Measurements from ENCODE around the gene METTL3. TPM values are rescaled to one million over a fixed set of nuclear protein-coding genes. Genes with fewer than 3 reads are reported as not detected.

METTL3 gene
- total RNA-seq, 1 experiment from 2014 or later: 43.3 TPM

DNA sequence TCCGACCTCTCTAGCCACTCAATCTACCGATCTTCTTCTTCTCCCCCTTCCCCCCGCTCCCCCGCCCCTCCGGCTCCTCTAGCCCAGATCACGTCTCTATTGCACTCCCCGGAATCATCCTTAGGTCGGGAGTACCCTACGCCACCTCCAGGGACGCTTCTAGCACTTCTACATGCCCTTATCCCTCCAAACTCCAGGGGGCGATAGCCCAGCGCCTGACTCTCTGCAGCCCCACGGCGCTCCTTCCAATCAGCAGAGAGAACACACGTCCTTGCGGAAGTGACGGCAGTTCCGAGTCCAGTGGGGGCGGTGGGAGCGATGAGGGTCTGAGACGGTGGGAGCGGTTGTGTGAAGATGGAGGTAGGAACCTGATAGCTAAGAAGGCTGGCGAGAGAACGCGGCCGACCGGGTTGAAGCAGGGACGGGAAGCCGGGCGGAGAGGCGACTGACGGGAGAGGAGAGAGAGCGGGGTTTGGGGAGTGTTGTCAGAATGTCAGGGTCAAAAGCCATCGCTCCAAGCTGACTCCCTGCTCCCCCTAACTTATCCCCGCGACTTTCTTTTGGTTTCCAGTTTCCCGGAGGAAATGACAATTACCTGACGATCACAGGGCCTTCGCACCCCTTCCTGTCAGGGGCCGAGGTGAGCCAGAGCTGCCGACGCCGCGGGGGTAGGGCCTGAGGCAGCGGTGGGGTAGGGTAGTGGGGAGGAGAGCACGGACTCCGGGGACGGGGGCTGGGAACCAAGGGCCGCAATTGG, 34.0 kb downstream of the METTL3 start, which contains the start of the genes RAB2B and TOX4:
Gene RAB2B (minus strand): TSS at position 35 of the 757 bp plus-strand sequence. CDS start 87 bp downstream, outside the sequence.
Gene TOX4 (plus strand): TSS at position 271 of the 757 bp plus-strand sequence. CDS start 84 bp downstream, at position 355.
- no TSS peak for BruUV-seq (replicated peaks)
- H3K27ac ChIP-seq (ENCODE audit: low read length): peak within 1 kb of the TSS; percentile 88
- H3K4me3 ChIP-seq (ENCODE audit: low read depth in 2 of 2, low read length in 2 of 2): peak within 1 kb of the TSS; percentile 92 to 99
- intact Hi-C loops (cut with micrococcal nuclease; ENCODE audit: unreplicated experiment): no loop called here
- no peaks in the 10 kb centered on the region for H3K27me3 ChIP-seq (ENCODE audit: control insufficient read depth, insufficient read depth, low read length)
- in situ Hi-C loops (cut with HindIII; ENCODE audit: low pct_unique_long_range_greater_than_20kb, low sequenced_read_pairs): no loop called here
- ATAC-seq (peak; percentile 99), DNase-seq (ENCODE audit: low read depth, low spot score) (peak; percentile 96)
- CTCF ChIA-PET: no interaction called here
- peaks cover 8% of the 10 kb centered on the region for H3K36me3 ChIP-seq (ENCODE audit: control insufficient read depth, insufficient read depth, low read length)
- H3K4me1 ChIP-seq (ENCODE audit: control insufficient read depth, insufficient read depth, low read length): peaks cover 6% of the 10 kb centered on the region
- POLR2A ChIA-PET: interaction anchor here (0.6 kb wide), 1 partner anchor 40 kb away, joined by 3 read pairs; no protein-coding TSS in a partner anchor
- no peaks in the 10 kb centered on the region for H3K9me3 ChIP-seq (ENCODE audit: control insufficient read depth, insufficient read depth, low read depth, low read length)
- no peak for TF ChIP-seq TCF7L2 (IDR thresholded peaks at IDR 0.05; ENCODE audit: low read depth, low read length)
- peak; percentile 57; the same call in 1 of the 2 replicates for TF ChIP-seq POLR2AphosphoS5 (IDR thresholded peaks at IDR 0.05; ENCODE audit: low read depth, low read length)
- TF ChIP-seq, protein P1, sequence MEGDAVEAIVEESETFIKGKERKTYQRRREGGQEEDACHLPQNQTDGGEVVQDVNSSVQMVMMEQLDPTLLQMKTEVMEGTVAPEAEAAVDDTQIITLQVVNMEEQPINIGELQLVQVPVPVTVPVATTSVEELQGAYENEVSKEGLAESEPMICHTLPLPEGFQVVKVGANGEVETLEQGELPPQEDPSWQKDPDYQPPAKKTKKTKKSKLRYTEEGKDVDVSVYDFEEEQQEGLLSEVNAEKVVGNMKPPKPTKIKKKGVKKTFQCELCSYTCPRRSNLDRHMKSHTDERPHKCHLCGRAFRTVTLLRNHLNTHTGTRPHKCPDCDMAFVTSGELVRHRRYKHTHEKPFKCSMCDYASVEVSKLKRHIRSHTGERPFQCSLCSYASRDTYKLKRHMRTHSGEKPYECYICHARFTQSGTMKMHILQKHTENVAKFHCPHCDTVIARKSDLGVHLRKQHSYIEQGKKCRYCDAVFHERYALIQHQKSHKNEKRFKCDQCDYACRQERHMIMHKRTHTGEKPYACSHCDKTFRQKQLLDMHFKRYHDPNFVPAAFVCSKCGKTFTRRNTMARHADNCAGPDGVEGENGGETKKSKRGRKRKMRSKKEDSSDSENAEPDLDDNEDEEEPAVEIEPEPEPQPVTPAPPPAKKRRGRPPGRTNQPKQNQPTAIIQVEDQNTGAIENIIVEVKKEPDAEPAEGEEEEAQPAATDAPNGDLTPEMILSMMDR (IDR thresholded peaks at IDR 0.05): peak; percentile 94

DNA sequence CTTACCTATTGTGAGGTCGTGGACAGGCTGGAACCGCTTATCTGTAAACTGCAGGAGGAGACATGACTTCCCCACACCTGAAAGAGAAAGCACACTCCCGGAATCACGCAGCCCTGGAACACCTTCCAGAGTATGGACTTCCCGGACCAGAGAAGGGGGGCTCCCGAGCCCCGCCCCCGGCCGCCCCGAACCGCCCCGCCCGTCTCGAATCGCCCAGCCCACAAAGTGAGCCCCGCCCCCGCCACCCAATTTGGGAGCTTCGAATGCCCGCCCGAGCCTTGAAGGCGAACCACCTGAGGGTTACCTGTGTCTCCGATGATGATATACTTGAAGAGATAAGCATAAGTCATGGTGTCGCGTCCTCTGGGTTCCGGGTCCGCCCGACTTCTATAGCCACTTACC, 34.6 kb downstream of the METTL3 start:
- BruUV-seq (replicated peaks): no TSS peak
- intact Hi-C loops (cut with micrococcal nuclease; ENCODE audit: unreplicated experiment) (no loop called here), in situ Hi-C loops (cut with HindIII; ENCODE audit: low pct_unique_long_range_greater_than_20kb, low sequenced_read_pairs) (no loop called here)
- Histone ChIP-seq H3K36me3 (ENCODE audit: control insufficient read depth, insufficient read depth, low read length) (peaks cover 8% of the 10 kb centered on the region), H3K27me3 (ENCODE audit: control insufficient read depth, insufficient read depth, low read length) (no peaks in the 10 kb centered on the region), H3K27ac (ENCODE audit: low read length) (peak overlapping the region; percentile 88), H3K4me1 (ENCODE audit: control insufficient read depth, insufficient read depth, low read length) (peaks cover 6% of the 10 kb centered on the region), H3K4me3 (ENCODE audit: low read depth in 2 of 2, low read length in 2 of 2) (peak overlapping the region; percentile 92 to 99), H3K9me3 (ENCODE audit: control insufficient read depth, insufficient read depth, low read depth, low read length) (no peaks in the 10 kb centered on the region)
- peak; percentile 38; the same call in 1 of the 2 replicates for TF ChIP-seq POLR2AphosphoS5 (IDR thresholded peaks at IDR 0.05; ENCODE audit: low read depth, low read length)
- no peak for TF ChIP-seq SIN3A (IDR thresholded peaks at IDR 0.05; ENCODE audit: borderline replicate concordance, insufficient read depth, low read depth, low read length)
- CTCF ChIA-PET: no interaction called here
- ATAC-seq (peak; percentile 86), DNase-seq (ENCODE audit: low read depth, low spot score) (peak; percentile 18)
- POLR2A ChIA-PET: interaction anchor here (0.5 to 0.6 kb wide), 4 partner anchors 11 to 1702 kb away, joined by 3 to 4 read pairs (median 3); no protein-coding TSS in a partner anchor

DNA sequence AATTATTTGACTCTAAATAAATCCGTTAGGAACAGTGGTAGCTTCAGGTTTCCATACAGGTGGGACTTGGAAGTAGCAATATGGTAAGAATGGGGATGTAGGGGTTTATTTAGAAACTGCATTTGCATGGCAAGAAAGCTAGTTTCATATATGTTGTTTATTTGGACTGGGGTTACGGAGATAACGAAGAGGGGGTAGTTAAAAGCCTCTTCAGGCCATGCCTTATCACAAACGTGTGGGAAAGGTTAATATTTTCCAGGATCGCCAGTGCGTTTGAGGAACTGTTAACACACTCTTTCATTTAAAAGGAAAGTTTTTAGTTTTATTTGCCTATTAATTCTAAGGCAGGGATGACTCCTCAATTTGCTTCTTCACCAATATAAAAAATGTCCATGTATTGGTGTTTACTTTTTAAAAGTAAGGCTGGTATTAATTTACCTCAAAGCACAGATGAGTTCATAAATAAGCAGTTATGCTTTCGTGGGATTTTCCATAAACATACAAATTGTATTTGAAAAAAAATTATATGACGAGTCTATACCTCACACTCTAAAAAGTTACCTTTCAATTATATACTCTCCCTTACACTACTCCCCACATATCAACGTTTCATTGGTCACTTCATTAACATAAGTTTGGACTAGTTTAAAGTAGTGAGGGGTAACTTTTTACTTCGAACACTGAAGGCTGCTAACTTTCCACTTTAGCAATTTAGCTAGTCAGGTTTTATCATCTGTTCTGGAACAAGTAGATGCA, 35.2 kb downstream of the METTL3 start:
- 0 out of 2 replicates have a peak, but pooled peaks have one; percentile 2 for ATAC-seq
- in situ Hi-C loops (cut with HindIII; ENCODE audit: low pct_unique_long_range_greater_than_20kb, low sequenced_read_pairs): no loop called here
- BruUV-seq (replicated peaks): TSS peak; percentile 76
- H3K4me1 ChIP-seq (ENCODE audit: control insufficient read depth, insufficient read depth, low read length): peaks cover 6% of the 10 kb centered on the region
- CTCF ChIA-PET: no interaction called here
- POLR2A ChIA-PET: interaction anchor here (0.5 to 0.6 kb wide), 3 partner anchors 12 to 1702 kb away, joined by 3 to 4 read pairs (median 3); no protein-coding TSS in a partner anchor
- DNase-seq (ENCODE audit: low read depth, low spot score): no peak
- H3K27me3 ChIP-seq (ENCODE audit: control insufficient read depth, insufficient read depth, low read length): no peaks in the 10 kb centered on the region
- peak overlapping the region; percentile 88 for H3K27ac ChIP-seq (ENCODE audit: low read length)
- H3K9me3 ChIP-seq (ENCODE audit: control insufficient read depth, insufficient read depth, low read depth, low read length): no peaks in the 10 kb centered on the region
- peaks cover 8% of the 10 kb centered on the region for H3K36me3 ChIP-seq (ENCODE audit: control insufficient read depth, insufficient read depth, low read length)
- TF ChIP-seq, protein P2, sequence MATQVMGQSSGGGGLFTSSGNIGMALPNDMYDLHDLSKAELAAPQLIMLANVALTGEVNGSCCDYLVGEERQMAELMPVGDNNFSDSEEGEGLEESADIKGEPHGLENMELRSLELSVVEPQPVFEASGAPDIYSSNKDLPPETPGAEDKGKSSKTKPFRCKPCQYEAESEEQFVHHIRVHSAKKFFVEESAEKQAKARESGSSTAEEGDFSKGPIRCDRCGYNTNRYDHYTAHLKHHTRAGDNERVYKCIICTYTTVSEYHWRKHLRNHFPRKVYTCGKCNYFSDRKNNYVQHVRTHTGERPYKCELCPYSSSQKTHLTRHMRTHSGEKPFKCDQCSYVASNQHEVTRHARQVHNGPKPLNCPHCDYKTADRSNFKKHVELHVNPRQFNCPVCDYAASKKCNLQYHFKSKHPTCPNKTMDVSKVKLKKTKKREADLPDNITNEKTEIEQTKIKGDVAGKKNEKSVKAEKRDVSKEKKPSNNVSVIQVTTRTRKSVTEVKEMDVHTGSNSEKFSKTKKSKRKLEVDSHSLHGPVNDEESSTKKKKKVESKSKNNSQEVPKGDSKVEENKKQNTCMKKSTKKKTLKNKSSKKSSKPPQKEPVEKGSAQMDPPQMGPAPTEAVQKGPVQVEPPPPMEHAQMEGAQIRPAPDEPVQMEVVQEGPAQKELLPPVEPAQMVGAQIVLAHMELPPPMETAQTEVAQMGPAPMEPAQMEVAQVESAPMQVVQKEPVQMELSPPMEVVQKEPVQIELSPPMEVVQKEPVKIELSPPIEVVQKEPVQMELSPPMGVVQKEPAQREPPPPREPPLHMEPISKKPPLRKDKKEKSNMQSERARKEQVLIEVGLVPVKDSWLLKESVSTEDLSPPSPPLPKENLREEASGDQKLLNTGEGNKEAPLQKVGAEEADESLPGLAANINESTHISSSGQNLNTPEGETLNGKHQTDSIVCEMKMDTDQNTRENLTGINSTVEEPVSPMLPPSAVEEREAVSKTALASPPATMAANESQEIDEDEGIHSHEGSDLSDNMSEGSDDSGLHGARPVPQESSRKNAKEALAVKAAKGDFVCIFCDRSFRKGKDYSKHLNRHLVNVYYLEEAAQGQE (IDR thresholded peaks at IDR 0.05; ENCODE audit: insufficient read depth in 1 of 2, low read depth in 2 of 2, low read length in 1 of 2): no peak
- TF ChIP-seq, protein P1 (IDR thresholded peaks at IDR 0.05): no peak
- TF ChIP-seq SIN3A (IDR thresholded peaks at IDR 0.05; ENCODE audit: borderline replicate concordance, insufficient read depth, low read depth, low read length): no peak
- peak overlapping the region; percentile 92 to 99 for H3K4me3 ChIP-seq (ENCODE audit: low read depth in 2 of 2, low read length in 2 of 2)
- intact Hi-C loops (cut with micrococcal nuclease; ENCODE audit: unreplicated experiment): no loop called here
